Urinary bladder (tissue), 4 donors: Measurements from ENCODE around the gene SOX1. TPM values are rescaled to one million over a fixed set of nuclear protein-coding genes. Genes with fewer than 3 reads are reported as not detected.

Experiments used
- DNase-seq: peaks from one replicate; pipeline ENCODE4 v3.0.0-alpha.2; 2015; ENCODE audit errors: extremely low spot score
- H3K27ac ChIP-seq: one replicate; pipeline ENCODE4 v1.5.1; 2013; ENCODE audit warnings: low read depth, mild to moderate bottlenecking, moderate library complexity
- H3K36me3 ChIP-seq: one replicate; pipeline ENCODE4 v1.6.1; 2013; ENCODE audit warnings: mild to moderate bottlenecking, moderate library complexity; ENCODE audit not compliant: insufficient read depth
- H3K4me1 ChIP-seq: one replicate; pipeline ENCODE4 v1.6.1; 2013; ENCODE audit warnings: mild to moderate bottlenecking, moderate library complexity; ENCODE audit not compliant: insufficient read depth
- H3K4me3 ChIP-seq: one replicate; pipeline ENCODE4 v1.5.1; 2013; ENCODE audit warnings: low read depth, low read length
- WGBS: extraction: QIAGEN DNeasy Blood & Tissue Kit; methylation state at CpG from one replicate; pipeline ENCODE4 v1.1.7; 2013; 5-methylcytosine and 5-hydroxymethylcytosine counted together
- polyA plus RNA-seq: library from polyadenylated mRNA; stranded (reverse); fragments of 200-250 nt; gene quantifications from one replicate; pipeline ENCODE4 v1.2.3, GENCODE V29; 2013
- total RNA-seq: library from RNA; depleted of rRNA; stranded (reverse); fragments of >200 nt; gene quantifications from one replicate; pipeline ENCODE4 v1.2.3, GENCODE V29; 2014
- donor health status: healthy with polysubstance abuse.
- donor health status: healthy.

Gene SOX1
- total and polyA plus RNA-seq, 2 donors: not detected

GRCh38 chr13:112071723-112072533, 5.0 kb downstream of the SOX1 start:
- WGBS: 10% methylated on average over 59 of the region's 59 CpGs
- Histone ChIP-seq H3K27ac (no peak overlapping the region), H3K36me3 (no peaks in the 10 kb centered on the region), H3K4me1 (peaks cover 3% of the 10 kb centered on the region), H3K4me3 (no peak overlapping the region)
- no peak for DNase-seq

DNA sequence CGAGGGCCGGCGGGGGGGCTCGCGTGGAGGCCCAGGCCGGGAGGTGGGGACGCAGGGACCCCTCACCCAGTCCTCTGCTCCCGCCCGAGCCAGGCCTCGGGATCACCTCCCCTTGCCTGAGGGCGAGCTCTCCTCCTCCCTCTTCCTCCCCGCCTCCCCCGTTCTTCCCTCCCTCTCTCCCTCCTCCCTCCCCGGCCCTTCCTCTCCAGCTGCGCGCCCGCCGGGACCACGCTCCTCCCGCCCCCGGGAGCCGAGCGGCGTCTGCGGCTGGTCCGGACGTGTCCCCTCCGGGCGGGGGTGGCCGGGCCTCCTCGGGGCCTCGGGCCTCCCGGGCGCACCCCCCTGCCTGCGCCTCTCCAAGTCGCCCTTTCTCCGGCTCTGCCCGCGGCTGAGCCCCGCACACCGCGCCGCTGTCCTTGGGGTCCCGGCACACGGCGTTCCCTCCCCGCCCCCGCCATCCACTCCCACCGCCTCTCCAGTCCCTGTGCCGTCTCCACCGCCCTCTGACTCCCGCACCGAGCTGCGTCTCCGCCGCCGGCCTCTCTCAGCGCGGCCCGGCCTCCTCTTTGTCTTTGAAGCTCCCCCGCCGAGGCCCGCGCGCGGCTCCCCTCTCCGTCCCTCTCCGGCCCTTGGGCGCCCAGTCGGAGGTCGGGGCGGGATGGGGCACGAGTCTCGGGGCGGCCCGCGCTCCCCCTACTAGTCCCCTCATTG, 5.7 kb downstream of the SOX1 start:
- Histone ChIP-seq H3K4me3 (peak overlapping the region; percentile 25), H3K27ac (no peak overlapping the region), H3K4me1 (peaks cover 3% of the 10 kb centered on the region), H3K36me3 (no peaks in the 10 kb centered on the region)
- 1% methylated on average over 77 of the region's 77 CpGs for WGBS
- no peak for DNase-seq

DNA sequence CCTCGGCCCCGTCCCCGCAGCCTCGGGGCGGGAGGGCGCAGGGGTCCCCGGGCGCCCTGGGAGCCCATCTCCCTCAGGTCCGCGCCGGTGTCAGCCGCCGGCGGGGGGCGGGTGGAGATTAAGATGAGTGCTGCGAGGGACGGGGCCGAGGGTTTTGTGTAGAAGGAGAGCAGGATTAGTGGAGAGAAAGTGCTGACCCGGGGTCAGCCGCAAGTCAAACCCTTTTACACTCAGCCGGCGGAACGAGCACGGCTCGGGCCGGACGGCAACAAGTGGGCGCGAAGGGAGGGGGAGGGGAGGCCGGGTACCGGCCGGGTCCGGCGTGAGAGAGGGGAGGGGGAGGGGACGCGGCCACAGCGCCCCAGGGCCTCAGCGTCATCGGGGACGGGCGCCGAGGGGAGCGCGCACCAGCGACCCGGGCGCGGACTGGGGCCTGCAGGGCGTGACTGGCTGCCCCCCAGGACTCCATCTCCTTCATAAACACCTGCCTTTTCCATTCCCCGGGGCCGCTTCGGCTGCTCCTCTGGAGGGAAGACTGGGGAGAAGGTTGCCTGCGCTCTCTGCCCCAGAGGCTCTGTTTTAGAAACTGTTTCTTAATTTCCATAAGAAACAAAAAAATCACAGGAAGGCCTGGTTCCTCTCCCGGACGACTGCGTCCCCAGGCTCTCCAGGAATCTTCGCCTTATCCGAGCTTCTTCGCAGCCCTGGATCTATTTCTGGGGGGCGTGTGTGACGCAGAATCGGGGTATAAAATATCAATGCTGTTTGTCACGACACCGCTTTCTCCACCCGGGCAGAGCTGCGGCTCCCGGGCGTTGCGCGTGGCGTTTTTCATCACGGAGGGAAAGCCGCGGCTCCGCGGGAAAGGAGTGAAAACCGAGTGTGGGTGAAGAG, 6.5 kb downstream of the SOX1 start:
- 1% methylated on average over 77 of the region's 77 CpGs for WGBS
- Histone ChIP-seq H3K27ac (no peak overlapping the region), H3K4me1 (peaks cover 3% of the 10 kb centered on the region), H3K36me3 (no peaks in the 10 kb centered on the region), H3K4me3 (no peak overlapping the region)
- DNase-seq: no peak

- Histone ChIP-seq H3K27ac (no peak overlapping the region), H3K4me1 (peaks cover 3% of the 10 kb centered on the region), H3K36me3 (no peaks in the 10 kb centered on the region), H3K4me3 (no peak overlapping the region)
- no peak for DNase-seq
- 4% methylated on average over 17 of the region's 17 CpGs for WGBS
Measured at GRCh38 chr13:112074139-112074865, 7.4 kb downstream of the SOX1 start.

GRCh38 chr13:112077729-112078128, 10.8 kb downstream of the SOX1 start:
- Histone ChIP-seq H3K4me1 (peaks cover 3% of the 10 kb centered on the region), H3K27ac (no peak overlapping the region), H3K4me3 (no peak overlapping the region), H3K36me3 (no peaks in the 10 kb centered on the region)
- whole genome bisulfite sequencing: 16% methylated on average over 3 of the region's 3 CpGs
- DNase-seq: no peak

DNA sequence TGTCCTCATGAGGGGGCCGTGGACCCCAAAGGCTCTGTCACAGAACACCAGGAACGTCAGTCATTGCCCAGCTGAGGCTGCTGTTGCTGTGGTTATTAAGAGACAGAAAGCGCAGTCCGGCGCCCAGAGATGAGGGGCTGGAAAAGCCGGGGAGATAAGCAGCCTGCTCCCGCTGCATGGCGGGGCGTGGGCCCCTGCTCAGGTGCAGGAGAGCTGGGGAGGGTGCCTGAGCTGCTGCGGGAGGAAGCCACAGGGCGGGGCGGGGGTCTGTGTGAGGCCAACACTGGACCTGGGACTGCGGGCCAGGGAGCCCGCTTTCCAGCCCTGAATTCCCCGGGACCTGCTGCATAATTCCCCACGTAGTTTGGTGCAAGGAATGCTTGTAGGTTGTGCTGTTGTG, 11.3 kb downstream of the SOX1 start:
- DNase-seq: no peak
- H3K4me3 ChIP-seq: no peak overlapping the region
- H3K4me1 ChIP-seq: no peaks in the 10 kb centered on the region
- H3K36me3 ChIP-seq: no peaks in the 10 kb centered on the region
- WGBS: 8% methylated on average over 16 of the region's 16 CpGs
- H3K27ac ChIP-seq: no peak overlapping the region

- no peaks in the 10 kb centered on the region for H3K36me3 ChIP-seq
- no peaks in the 10 kb centered on the region for H3K4me1 ChIP-seq
- DNase-seq: no peak
- no peak overlapping the region for H3K4me3 ChIP-seq
- no peak overlapping the region for H3K27ac ChIP-seq
- 40% methylated on average over 4 of the region's 4 CpGs for WGBS
Measured at GRCh38 chr13:112078879-112079531, 12.1 kb downstream of the SOX1 start.

DNA sequence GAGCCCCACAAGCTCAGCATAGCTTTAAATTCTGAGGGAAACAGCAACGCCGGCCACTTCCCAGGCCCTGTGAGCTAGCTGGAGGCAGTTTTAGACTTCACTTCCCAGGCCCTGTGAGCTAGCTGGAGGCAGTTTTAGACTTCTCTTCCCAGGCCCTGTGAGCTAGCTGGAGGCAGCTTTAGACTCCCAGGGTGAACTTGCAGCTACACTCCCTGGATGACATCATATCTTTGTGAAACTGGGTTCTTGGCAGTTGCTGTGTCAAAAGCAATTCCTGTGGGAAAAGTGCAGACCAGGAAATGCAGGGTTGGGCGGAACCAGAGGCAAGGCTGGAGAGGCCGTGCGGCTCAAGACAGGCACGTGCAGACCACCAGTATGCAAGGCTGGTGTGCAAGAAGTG, 12.7 kb downstream of the SOX1 start:
- H3K4me3 ChIP-seq: no peak overlapping the region
- DNase-seq: no peak
- H3K36me3 ChIP-seq: no peaks in the 10 kb centered on the region
- 42% methylated on average over 6 of the region's 6 CpGs for WGBS
- H3K27ac ChIP-seq: no peak overlapping the region
- no peaks in the 10 kb centered on the region for H3K4me1 ChIP-seq

DNA sequence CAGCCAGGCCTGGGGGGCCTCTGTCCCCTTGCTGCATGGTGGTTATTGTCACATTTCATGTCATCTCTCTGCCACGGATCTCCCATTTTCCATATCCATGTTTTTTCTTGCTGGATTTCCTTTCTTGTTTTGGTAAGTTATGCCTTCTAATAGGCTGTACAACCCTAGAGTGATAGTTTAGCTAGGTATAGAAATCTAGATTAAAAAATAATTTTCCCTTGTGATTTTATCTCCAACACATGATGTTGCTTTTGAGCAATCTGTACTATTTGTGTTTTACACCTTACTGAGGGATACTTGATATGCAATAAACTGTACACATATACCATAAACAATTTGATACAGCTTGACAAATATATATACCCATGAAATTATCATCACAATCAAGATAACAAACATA, 17.0 kb downstream of the SOX1 start:
- DNase-seq: no peak
- Histone ChIP-seq H3K27ac (no peak overlapping the region), H3K36me3 (no peaks in the 10 kb centered on the region), H3K4me3 (no peak overlapping the region), H3K4me1 (no peaks in the 10 kb centered on the region)
- WGBS: 96% methylated on average over 1 of the region's 1 CpG

DNA sequence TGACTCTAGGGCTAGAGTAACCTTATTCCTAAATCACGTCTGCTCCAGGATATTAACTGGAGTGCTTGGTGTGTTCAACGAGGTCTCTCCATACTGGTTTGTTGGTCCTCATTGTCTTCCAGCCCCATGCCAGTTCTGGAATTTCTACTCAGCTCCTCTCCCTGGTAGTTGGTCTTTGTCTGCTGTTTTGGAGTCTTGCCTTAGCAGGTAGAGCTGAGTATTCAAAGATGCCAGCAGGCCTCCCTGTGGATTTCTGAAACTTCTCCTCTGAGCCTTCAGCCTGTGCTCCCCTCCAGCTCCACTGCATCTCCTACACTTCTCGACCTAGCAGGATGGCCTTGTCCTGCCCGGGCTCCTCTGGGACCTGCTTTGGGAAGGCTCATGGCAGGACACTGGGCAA, 25.5 kb downstream of the SOX1 start:
- DNase-seq: no peak
- no peak overlapping the region for H3K27ac ChIP-seq
- H3K4me3 ChIP-seq: no peak overlapping the region
- H3K4me1 ChIP-seq: no peaks in the 10 kb centered on the region
- WGBS: 53% methylated on average over 4 of the region's 4 CpGs
- no peaks in the 10 kb centered on the region for H3K36me3 ChIP-seq

DNA sequence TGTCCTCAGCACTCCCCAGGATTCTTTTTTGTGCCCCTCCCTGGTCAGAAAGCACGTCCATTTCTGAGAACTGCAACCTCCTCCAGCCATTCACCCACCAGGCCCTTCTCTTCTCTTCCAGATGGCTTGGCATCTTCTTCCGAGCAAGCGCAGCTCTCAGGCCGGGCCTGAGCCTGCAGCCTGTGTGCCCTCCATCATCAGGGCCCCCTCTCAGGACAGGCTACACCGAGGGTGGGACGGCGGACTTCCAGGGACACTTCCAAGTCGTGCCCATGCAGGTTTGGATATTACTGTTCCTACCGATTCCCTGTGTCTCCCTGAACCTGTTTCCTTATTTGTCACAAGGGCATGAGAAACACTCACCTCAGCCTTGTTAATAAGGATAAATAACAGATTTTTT, 28.4 kb downstream of the SOX1 start:
- H3K4me1 ChIP-seq: no peaks in the 10 kb centered on the region
- H3K4me3 ChIP-seq: no peak overlapping the region
- H3K27ac ChIP-seq: no peak overlapping the region
- H3K36me3 ChIP-seq: no peaks in the 10 kb centered on the region
- no peak for DNase-seq
- 83% methylated on average over 9 of the region's 9 CpGs for WGBS

DNA sequence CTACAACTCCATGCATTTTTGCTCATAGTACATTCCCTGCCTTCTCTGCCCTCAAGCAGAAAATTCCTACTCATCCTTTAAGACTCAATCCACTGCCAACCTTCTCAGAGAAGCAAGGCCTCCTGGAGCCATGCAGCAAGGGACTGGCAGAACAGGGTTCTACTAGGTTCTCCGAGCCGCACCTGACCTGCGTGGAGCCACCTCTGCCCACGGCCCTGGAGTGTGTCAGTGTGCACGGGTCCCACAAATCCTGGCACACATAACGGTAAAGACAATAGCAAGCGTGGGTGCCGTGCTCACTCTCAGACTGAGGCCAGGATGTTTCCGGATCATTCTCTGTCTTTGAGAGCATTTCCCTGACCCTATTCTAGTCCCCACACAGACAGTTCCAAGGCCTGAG, 30.0 kb downstream of the SOX1 start:
- DNase-seq: no peak
- no peaks in the 10 kb centered on the region for H3K36me3 ChIP-seq
- no peak overlapping the region for H3K27ac ChIP-seq
- H3K4me1 ChIP-seq: no peaks in the 10 kb centered on the region
- no peak overlapping the region for H3K4me3 ChIP-seq
- 89% methylated on average over 9 of the region's 9 CpGs for WGBS

- Histone ChIP-seq H3K4me1 (no peaks in the 10 kb centered on the region), H3K4me3 (no peak overlapping the region), H3K36me3 (no peaks in the 10 kb centered on the region), H3K27ac (no peak overlapping the region)
- WGBS: 29% methylated on average over 10 of the region's 10 CpGs
- no peak for DNase-seq
Measured at GRCh38 chr13:112097770-112098169, 30.8 kb downstream of the SOX1 start.
